ENCODE data around the gene DCST1.

Gene DCST1

GRCh38 chr1:154996966-154997701, 36.5 kb upstream of the DCST1 start:
- Histone ChIP-seq H3K9me3 (ENCODE audit: low read length) (no peaks in the 10 kb centered on the region), H3K4me1 (ENCODE audit: insufficient read depth, low read length) (peaks cover 18% of the 10 kb centered on the region), H3K27me3 (ENCODE audit: insufficient read depth, low read length) (no peaks in the 10 kb centered on the region), H2AFZ (ENCODE audit: low read depth, low read length) (no peak overlapping the region), H3K36me3 (ENCODE audit: insufficient read depth, low read length) (peaks cover 7% of the 10 kb centered on the region), H3K4me3 (ENCODE audit: low read length) (no peak overlapping the region)

GRCh38 chr1:154998201-154998780, 35.3 kb upstream of the DCST1 start:
- no peaks in the 10 kb centered on the region for H3K9me3 ChIP-seq (ENCODE audit: low read length)
- H3K36me3 ChIP-seq (ENCODE audit: insufficient read depth, low read length) = no peaks in the 10 kb centered on the region
- H3K4me3 ChIP-seq (ENCODE audit: low read length) = no peak overlapping the region
- no peak overlapping the region for H2AFZ ChIP-seq (ENCODE audit: low read depth, low read length)
- H3K27me3 ChIP-seq (ENCODE audit: insufficient read depth, low read length) = no peaks in the 10 kb centered on the region
- H3K4me1 ChIP-seq (ENCODE audit: insufficient read depth, low read length) = peaks cover 20% of the 10 kb centered on the region

- no peaks in the 10 kb centered on the region for H3K36me3 ChIP-seq (ENCODE audit: insufficient read depth, low read length)
- H3K9me3 ChIP-seq (ENCODE audit: low read length) = no peaks in the 10 kb centered on the region
- H2AFZ ChIP-seq (ENCODE audit: low read depth, low read length) = peak overlapping the region; percentile 41
- H3K27me3 ChIP-seq (ENCODE audit: insufficient read depth, low read length) = no peaks in the 10 kb centered on the region
- H3K4me3 ChIP-seq (ENCODE audit: low read length) = peak overlapping the region; percentile 36
- H3K4me1 ChIP-seq (ENCODE audit: insufficient read depth, low read length) = peaks cover 25% of the 10 kb centered on the region
These were observed 34.6 kb upstream of the DCST1 start for GRCh38 chr1:154998818-154999570.

GRCh38 chr1:154999571-155000410, 33.8 kb upstream of the DCST1 start:
- Histone ChIP-seq H3K4me3 (ENCODE audit: low read length) (peak overlapping the region; percentile 64), H2AFZ (ENCODE audit: low read depth, low read length) (no peak overlapping the region), H3K4me1 (ENCODE audit: insufficient read depth, low read length) (peaks cover 32% of the 10 kb centered on the region), H3K27me3 (ENCODE audit: insufficient read depth, low read length) (no peaks in the 10 kb centered on the region), H3K9me3 (ENCODE audit: low read length) (no peaks in the 10 kb centered on the region), H3K36me3 (ENCODE audit: insufficient read depth, low read length) (no peaks in the 10 kb centered on the region)

- Histone ChIP-seq H3K36me3 (ENCODE audit: insufficient read depth, low read length) (no peaks in the 10 kb centered on the region), H3K4me1 (ENCODE audit: insufficient read depth, low read length) (peaks cover 32% of the 10 kb centered on the region), H3K4me3 (ENCODE audit: low read length) (peak overlapping the region; percentile 64), H3K9me3 (ENCODE audit: low read length) (no peaks in the 10 kb centered on the region), H2AFZ (ENCODE audit: low read depth, low read length) (no peak overlapping the region), H3K27me3 (ENCODE audit: insufficient read depth, low read length) (no peaks in the 10 kb centered on the region)
These were observed 33.3 kb upstream of the DCST1 start for GRCh38 chr1:155000411-155000725.

- Histone ChIP-seq H3K4me1 (ENCODE audit: insufficient read depth, low read length) (peaks cover 32% of the 10 kb centered on the region), H3K36me3 (ENCODE audit: insufficient read depth, low read length) (no peaks in the 10 kb centered on the region), H3K9me3 (ENCODE audit: low read length) (no peaks in the 10 kb centered on the region), H2AFZ (ENCODE audit: low read depth, low read length) (peak overlapping the region; percentile 63), H3K27me3 (ENCODE audit: insufficient read depth, low read length) (no peaks in the 10 kb centered on the region), H3K4me3 (ENCODE audit: low read length) (peak overlapping the region; percentile 64)
These were observed 32.7 kb upstream of the DCST1 start for GRCh38 chr1:155000726-155001424.

- H3K4me1 ChIP-seq (ENCODE audit: insufficient read depth, low read length) = peaks cover 32% of the 10 kb centered on the region
- H3K4me3 ChIP-seq (ENCODE audit: low read length) = peak overlapping the region; percentile 64
- no peaks in the 10 kb centered on the region for H3K36me3 ChIP-seq (ENCODE audit: insufficient read depth, low read length)
- peak overlapping the region; percentile 63 for H2AFZ ChIP-seq (ENCODE audit: low read depth, low read length)
- no peaks in the 10 kb centered on the region for H3K27me3 ChIP-seq (ENCODE audit: insufficient read depth, low read length)
- H3K9me3 ChIP-seq (ENCODE audit: low read length) = no peaks in the 10 kb centered on the region
These were observed 32.3 kb upstream of the DCST1 start for GRCh38 chr1:155001425-155001674.

GRCh38 chr1:155001675-155002463, 31.8 kb upstream of the DCST1 start:
- Histone ChIP-seq H3K27me3 (ENCODE audit: insufficient read depth, low read length) (no peaks in the 10 kb centered on the region), H3K36me3 (ENCODE audit: insufficient read depth, low read length) (no peaks in the 10 kb centered on the region), H2AFZ (ENCODE audit: low read depth, low read length) (peak overlapping the region; percentile 63), H3K4me1 (ENCODE audit: insufficient read depth, low read length) (peaks cover 32% of the 10 kb centered on the region), H3K4me3 (ENCODE audit: low read length) (peak overlapping the region; percentile 64), H3K9me3 (ENCODE audit: low read length) (no peaks in the 10 kb centered on the region)

- Histone ChIP-seq H3K4me1 (ENCODE audit: insufficient read depth, low read length) (peaks cover 32% of the 10 kb centered on the region), H2AFZ (ENCODE audit: low read depth, low read length) (peak within 1 kb of the TSS; percentile 63), H3K4me3 (ENCODE audit: low read length) (peak within 1 kb of the TSS; percentile 64), H3K9me3 (ENCODE audit: low read length) (no peaks in the 10 kb centered on the region), H3K36me3 (ENCODE audit: insufficient read depth, low read length) (no peaks in the 10 kb centered on the region), H3K27me3 (ENCODE audit: insufficient read depth, low read length) (no peaks in the 10 kb centered on the region)
These were observed 31.0 kb upstream of the DCST1 start, which contains the start of gene ZBTB7B for GRCh38 chr1:155002464-155003226. Gene ZBTB7B (plus strand): TSS chr1:155002802. CDS start chr1:155014661, 11,859 bp downstream.

- Histone ChIP-seq H3K27me3 (ENCODE audit: insufficient read depth, low read length) (no peaks in the 10 kb centered on the region), H3K4me3 (ENCODE audit: low read length) (peak overlapping the region; percentile 59), H3K4me1 (ENCODE audit: insufficient read depth, low read length) (peaks cover 32% of the 10 kb centered on the region), H3K9me3 (ENCODE audit: low read length) (no peaks in the 10 kb centered on the region), H3K36me3 (ENCODE audit: insufficient read depth, low read length) (no peaks in the 10 kb centered on the region), H2AFZ (ENCODE audit: low read depth, low read length) (peak overlapping the region; percentile 34)
These were observed 30.3 kb upstream of the DCST1 start for GRCh38 chr1:155003227-155003765.

- Histone ChIP-seq H3K36me3 (ENCODE audit: insufficient read depth, low read length) (no peaks in the 10 kb centered on the region), H3K27me3 (ENCODE audit: insufficient read depth, low read length) (no peaks in the 10 kb centered on the region), H3K9me3 (ENCODE audit: low read length) (no peaks in the 10 kb centered on the region), H3K4me1 (ENCODE audit: insufficient read depth, low read length) (peaks cover 31% of the 10 kb centered on the region), H2AFZ (ENCODE audit: low read depth, low read length) (peak overlapping the region; percentile 34), H3K4me3 (ENCODE audit: low read length) (peak overlapping the region; percentile 59)
These were observed 29.8 kb upstream of the DCST1 start for GRCh38 chr1:155003766-155004351.
